Measurements from ENCODE around the gene JADE2. TPM values are rescaled to one million over a fixed set of nuclear protein-coding genes. Genes with fewer than 3 reads are reported as not detected.

JADE2 gene
- total and polyA plus RNA-seq, 2 of the 8 experiments (the other 6 are each of a cell fraction or from before 2014, with no cell fraction given), result 19.2 to 55.8 TPM

DNA sequence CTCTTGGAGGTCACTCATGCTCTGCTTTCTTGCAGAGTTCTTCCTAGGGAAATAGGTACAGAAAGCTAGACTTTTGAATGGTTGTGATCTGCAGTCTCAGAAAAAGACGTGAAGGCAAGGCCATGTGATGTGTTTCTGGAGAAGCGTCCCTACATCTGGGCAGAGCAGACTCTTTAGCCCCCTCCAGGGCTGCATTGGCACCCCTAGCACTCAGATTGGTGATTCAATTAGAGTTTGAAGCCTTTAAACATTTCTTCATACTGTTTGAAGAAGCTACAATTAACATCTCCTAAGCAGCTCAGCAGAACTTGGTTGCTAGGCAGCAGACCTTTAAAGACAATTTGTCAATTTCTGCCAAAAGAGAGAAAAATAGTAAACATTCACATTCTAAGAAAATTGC is 21.6 kb downstream of the JADE2 start:
- no peak overlapping the region for H2BK5ac ChIP-seq (ENCODE audit: low read depth, low read length)
- H3K27ac ChIP-seq (ENCODE audit: low read depth, low read length), result no peak overlapping the region
- H3K36me3 ChIP-seq (ENCODE audit: control insufficient read depth in 2 of 4, insufficient read depth in 4 of 4, low read length in 3 of 4), result peaks cover 3 to 40% (median 7%) of the 10 kb centered on the region in 4 experiments; a peak in 6 of 8 replicates
- no peak overlapping the region for H3K4me3 ChIP-seq (ENCODE audit: extremely low read depth in 1 of 4, insufficient read depth in 2 of 4, low read depth in 3 of 4, low read length in 4 of 4)
- H3K4me2 ChIP-seq (ENCODE audit: insufficient read depth in 1 of 2, low read depth in 2 of 2, low read length in 2 of 2), result no peak overlapping the region
- H3K18ac ChIP-seq (ENCODE audit: extremely low read depth, low read length), result no peak overlapping the region
- TF ChIP-seq MAFK (IDR thresholded peaks at IDR 0.05; ENCODE audit: low read depth, low read length) (no peak), SIX5 (IDR thresholded peaks at IDR 0.05; ENCODE audit: low read depth, low read length) (no peak), CBX8 (IDR thresholded peaks at IDR 0.05; ENCODE audit: borderline replicate concordance, low read depth, low read length) (no peak), SUZ12 (IDR thresholded peaks at IDR 0.05; ENCODE audit: low read length) (no peak), CEBPB (IDR thresholded peaks at IDR 0.05; ENCODE audit: low read depth, low read length) (no peak), SIN3A (conservative IDR thresholded peaks at IDR 0.05 in 1 of 2, IDR thresholded peaks at IDR 0.05 in 1 of 2; ENCODE audit: low read depth in 1 of 2, low read length in 2 of 2) (no peak), ZNF274 (IDR thresholded peaks at IDR 0.05; ENCODE audit: borderline replicate concordance, extremely low read depth, low read length) (no peak), HDAC2 (IDR thresholded peaks at IDR 0.05; ENCODE audit: borderline replicate concordance in 1 of 2, low read depth in 2 of 2, low read length in 2 of 2) (no peak), NRF1 (IDR thresholded peaks at IDR 0.05; ENCODE audit: low read depth, low read length) (no peak)
- H3K9ac ChIP-seq (replicated peaks in 1 of 4; ENCODE audit: extremely low read depth in 1 of 4, low read depth in 3 of 4, low read length in 3 of 4), result no peak overlapping the region
- DNase-seq (ENCODE audit: low read depth in 1 of 2, low spot score in 2 of 2) (no peak), FAIRE-seq (no peak)
- H3K4me1 ChIP-seq (replicated peaks in 1 of 4; ENCODE audit: control insufficient read depth in 3 of 4, insufficient read depth in 4 of 4, low read length in 3 of 4), result peaks cover 3 to 7% (median 5%) of the 10 kb centered on the region in 4 experiments; a peak in 6 of 7 replicates
- no peaks in the 10 kb centered on the region for H3K27me3 ChIP-seq (replicated peaks in 1 of 4; ENCODE audit: control insufficient read depth in 3 of 4, extremely low read depth in 1 of 4, insufficient read depth in 3 of 4, low read length in 3 of 4)
- H3K79me2 ChIP-seq (ENCODE audit: control insufficient read depth in 1 of 2, insufficient read depth in 2 of 2, low read length in 2 of 2), result peaks cover 0 to 1% of the 10 kb centered on the region in 2 experiments; a peak in 1 of 4 replicates
- H2BK20ac ChIP-seq (ENCODE audit: low read length), result no peak overlapping the region
- no peak overlapping the region for H3K14ac ChIP-seq (ENCODE audit: insufficient read length)
- H2BK12ac ChIP-seq (ENCODE audit: low read depth, low read length), result no peak overlapping the region
- no peak overlapping the region for H4K8ac ChIP-seq (ENCODE audit: extremely low read depth, insufficient read depth, low read length)
- no peak overlapping the region for H4K91ac ChIP-seq (replicated peaks; ENCODE audit: insufficient read length, low read length)
- 95% methylated on average over 2 of the region's 2 CpGs; no CpG with 5 or more reads in 1 of the 2 experiments for WGBS, 2 experiments (ENCODE audit: extremely low coverage in 1 of 2, insufficient coverage in 1 of 2, insufficient read length in 1 of 2, insufficient replicate concordance in 2 of 2, low coverage in 1 of 2, low lambda C conversion rate in 2 of 2, missing lambda C conversion rate in 1 of 2)
- POLR2A ChIA-PET (ENCODE audit: partially characterized antibody), result interaction anchor here (0.7 to 8.8 kb wide), 3 partner anchors 13 to 917 kb away, joined by 3 to 74 read pairs (median 10); partner anchors contain the start of gene JADE2
- no peak overlapping the region for H3K56ac ChIP-seq (replicated peaks; ENCODE audit: insufficient read length, low read depth, low read length)
- H3K23ac ChIP-seq (ENCODE audit: insufficient read length), result no peak overlapping the region
- H4K20me1 ChIP-seq (replicated peaks in 1 of 2; ENCODE audit: control insufficient read depth in 1 of 2, insufficient read depth in 2 of 2, low read length in 2 of 2), result peaks cover 0 to 2% of the 10 kb centered on the region in 2 experiments
- CTCF ChIA-PET (ENCODE audit: partially characterized antibody), result interaction anchor here (0.6 to 13.1 kb wide), 13 partner anchors 8 to 134 kb away, joined by 3 to 121 read pairs (median 5); partner anchors contain the start of genes CDKN2AIPNL and JADE2
- H2AFZ ChIP-seq (ENCODE audit: low read length), result no peak overlapping the region
- H2AK5ac ChIP-seq (ENCODE audit: low read depth, low read length), result no peak overlapping the region
- H3K79me1 ChIP-seq (ENCODE audit: low read depth, low read length), result peaks cover 6% of the 10 kb centered on the region
- no peaks in the 10 kb centered on the region for H3K9me3 ChIP-seq (ENCODE audit: insufficient read depth in 2 of 2, low read depth in 1 of 2, low read length in 1 of 2)
- no peak overlapping the region for H3K4ac ChIP-seq (replicated peaks; ENCODE audit: insufficient read length, low read depth, low read length)
- no peak overlapping the region for H2BK120ac ChIP-seq (replicated peaks; ENCODE audit: low read depth, low read length)
- H2BK15ac ChIP-seq (ENCODE audit: low read length), result no peak overlapping the region
- no peak overlapping the region for H4K5ac ChIP-seq (ENCODE audit: insufficient read length, low read depth, low read length)
- no peaks in the 10 kb centered on the region for H3K23me2 ChIP-seq (ENCODE audit: low read depth, low read length)

Measured in H1 (cell line).